Gastrocnemius medialis (tissue), 4 donors: ENCODE results near the gene ARHGAP10.

Experiments
- POLR2A ChIP-seq, 2 donors: fragments of 450-650 bp; IDR thresholded peaks; one replicate each; pipeline ENCODE4 v1.6.1; 2017; ENCODE audit warnings: antibody characterized with exemption in 2 of 2, mild to moderate bottlenecking in 2 of 2, moderate library complexity in 2 of 2
- TF ChIP-seq, protein P1 (sequence below), 5 experiments: fragments of 450-650 bp in 3 of 5; fragments of 200-600 bp in 2 of 5; sonication (generic) in 2 of 5; IDR thresholded peaks in 4 of 5; conservative IDR thresholded peaks in 1 of 5; 1 replicate in 4 of 5; 2 replicates in 1 of 5; pipeline ENCODE4 v1.5.1; 2016 to 2019; ENCODE audit warnings: antibody characterized with exemption in 5 of 5, mild to moderate bottlenecking in 3 of 5, moderate library complexity in 3 of 5

- TF ChIP-seq, protein P1, sequence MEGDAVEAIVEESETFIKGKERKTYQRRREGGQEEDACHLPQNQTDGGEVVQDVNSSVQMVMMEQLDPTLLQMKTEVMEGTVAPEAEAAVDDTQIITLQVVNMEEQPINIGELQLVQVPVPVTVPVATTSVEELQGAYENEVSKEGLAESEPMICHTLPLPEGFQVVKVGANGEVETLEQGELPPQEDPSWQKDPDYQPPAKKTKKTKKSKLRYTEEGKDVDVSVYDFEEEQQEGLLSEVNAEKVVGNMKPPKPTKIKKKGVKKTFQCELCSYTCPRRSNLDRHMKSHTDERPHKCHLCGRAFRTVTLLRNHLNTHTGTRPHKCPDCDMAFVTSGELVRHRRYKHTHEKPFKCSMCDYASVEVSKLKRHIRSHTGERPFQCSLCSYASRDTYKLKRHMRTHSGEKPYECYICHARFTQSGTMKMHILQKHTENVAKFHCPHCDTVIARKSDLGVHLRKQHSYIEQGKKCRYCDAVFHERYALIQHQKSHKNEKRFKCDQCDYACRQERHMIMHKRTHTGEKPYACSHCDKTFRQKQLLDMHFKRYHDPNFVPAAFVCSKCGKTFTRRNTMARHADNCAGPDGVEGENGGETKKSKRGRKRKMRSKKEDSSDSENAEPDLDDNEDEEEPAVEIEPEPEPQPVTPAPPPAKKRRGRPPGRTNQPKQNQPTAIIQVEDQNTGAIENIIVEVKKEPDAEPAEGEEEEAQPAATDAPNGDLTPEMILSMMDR (IDR thresholded peaks at IDR 0.05 in 4 of 5, conservative IDR thresholded peaks at IDR 0.05 in 1 of 5), result no peak
- TF ChIP-seq POLR2A (IDR thresholded peaks at IDR 0.05), result no peak
Observed at GRCh38 chr4:147996859-147997258, 265.0 kb downstream of the ARHGAP10 start.
